GM13977 (cell line): Measurements from ENCODE around the gene ASB13.
A peak's percentile ranks its signal among the peaks of the same experiment; 100 is the strongest.

ENCODE experiments used
- DNase-seq: peaks from one replicate; pipeline ENCODE4 v3.0.0; 2012; ENCODE audit warnings: low spot score
- in situ Hi-C: fragments of 300-500 bp; cut with MboI; formaldehyde crosslinking; loops from one replicate; pipeline ENCODE4 v1.12.0; 2022; ENCODE audit warnings: low sequenced_read_pairs, low pct_unique_long_range_greater_than_20kb, mixed read lengths, inconsistent platforms; ENCODE audit not compliant: unreplicated experiment
- TF ChIP-seq, protein P1 (sequence below): IDR thresholded peaks from 2 replicates; pipeline ENCODE4 v1.5.1; 2012; ENCODE audit warnings: mild to moderate bottlenecking, control low read depth; ENCODE audit not compliant: insufficient read depth; ENCODE audit errors: extremely low read depth, missing control alignments

The ASB13 gene

DNA sequence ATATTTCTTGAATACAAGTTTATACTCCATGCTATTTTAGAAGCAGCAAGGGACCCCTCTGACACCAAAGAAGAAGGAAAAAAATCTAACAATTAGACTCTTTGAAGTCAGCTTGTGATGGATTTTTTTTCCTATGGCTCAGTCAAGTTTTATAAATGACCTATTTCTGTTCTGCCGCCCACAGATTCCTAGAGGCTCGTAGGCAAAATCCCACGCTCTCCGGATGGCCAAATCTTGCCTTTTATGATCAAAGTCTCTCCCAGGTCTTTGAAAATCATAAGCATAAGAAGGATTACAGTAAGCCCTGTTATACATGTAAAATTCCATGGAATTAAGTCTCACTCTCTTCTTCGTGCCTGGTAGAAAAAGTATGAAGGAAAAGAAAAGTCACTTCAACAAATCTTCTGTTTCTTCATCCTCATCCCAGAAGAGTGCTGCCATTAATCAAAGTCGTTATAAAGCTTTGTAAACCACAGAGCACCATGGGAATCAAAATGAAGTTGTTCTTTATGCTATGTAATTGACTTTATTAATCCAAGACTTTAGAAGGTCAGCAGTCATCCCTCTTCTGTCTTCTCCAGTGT lies 33.1 kb downstream of the ASB13 start:
- DNase-seq = no peak
- TF ChIP-seq, protein P1, sequence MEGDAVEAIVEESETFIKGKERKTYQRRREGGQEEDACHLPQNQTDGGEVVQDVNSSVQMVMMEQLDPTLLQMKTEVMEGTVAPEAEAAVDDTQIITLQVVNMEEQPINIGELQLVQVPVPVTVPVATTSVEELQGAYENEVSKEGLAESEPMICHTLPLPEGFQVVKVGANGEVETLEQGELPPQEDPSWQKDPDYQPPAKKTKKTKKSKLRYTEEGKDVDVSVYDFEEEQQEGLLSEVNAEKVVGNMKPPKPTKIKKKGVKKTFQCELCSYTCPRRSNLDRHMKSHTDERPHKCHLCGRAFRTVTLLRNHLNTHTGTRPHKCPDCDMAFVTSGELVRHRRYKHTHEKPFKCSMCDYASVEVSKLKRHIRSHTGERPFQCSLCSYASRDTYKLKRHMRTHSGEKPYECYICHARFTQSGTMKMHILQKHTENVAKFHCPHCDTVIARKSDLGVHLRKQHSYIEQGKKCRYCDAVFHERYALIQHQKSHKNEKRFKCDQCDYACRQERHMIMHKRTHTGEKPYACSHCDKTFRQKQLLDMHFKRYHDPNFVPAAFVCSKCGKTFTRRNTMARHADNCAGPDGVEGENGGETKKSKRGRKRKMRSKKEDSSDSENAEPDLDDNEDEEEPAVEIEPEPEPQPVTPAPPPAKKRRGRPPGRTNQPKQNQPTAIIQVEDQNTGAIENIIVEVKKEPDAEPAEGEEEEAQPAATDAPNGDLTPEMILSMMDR = no peak
- in situ Hi-C loops = no loop called here

DNA sequence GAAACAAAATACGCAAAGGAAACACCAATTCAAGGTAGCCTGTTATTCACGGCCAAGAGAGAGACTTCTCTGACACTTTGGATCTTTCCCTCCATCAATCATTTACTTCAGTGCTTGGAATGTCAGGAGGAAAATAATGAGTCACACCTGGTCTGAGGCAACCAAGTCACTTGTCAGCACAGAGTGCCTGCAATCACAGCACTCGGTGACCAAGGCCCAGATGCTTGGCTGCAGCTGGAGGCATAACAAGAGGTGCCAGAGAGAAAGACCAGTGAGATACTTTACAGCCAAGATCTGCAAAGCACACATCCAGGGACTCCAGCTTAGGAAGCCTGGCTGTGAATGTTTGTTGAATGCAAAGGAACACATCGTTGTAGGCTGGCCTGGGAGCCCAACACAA lies 33.9 kb downstream of the ASB13 start:
- TF ChIP-seq, protein P1 = no peak
- no peak for DNase-seq
- in situ Hi-C loops = no loop called here

DNA sequence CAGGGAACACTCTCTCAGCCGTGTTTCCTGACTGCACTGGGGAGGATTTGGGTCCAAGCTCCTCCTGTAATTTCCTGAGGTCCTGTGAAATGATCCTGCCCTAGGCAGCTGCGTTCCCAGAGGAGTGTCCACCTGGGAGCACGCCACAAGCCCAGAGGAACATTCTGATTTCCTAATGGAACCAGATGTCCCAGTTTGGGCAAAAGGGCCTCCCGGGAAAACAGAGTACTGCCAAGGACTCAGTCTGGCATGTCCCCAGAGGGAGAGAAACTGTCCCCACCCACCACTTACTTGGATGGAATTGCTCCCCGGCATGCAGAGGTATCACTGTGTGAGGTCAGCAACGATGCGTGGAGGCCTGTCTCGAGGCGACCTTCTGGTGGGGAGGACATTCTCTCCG lies 34.5 kb downstream of the ASB13 start:
- TF ChIP-seq, protein P1 = no peak
- DNase-seq = no peak
- in situ Hi-C loops = no loop called here

DNA sequence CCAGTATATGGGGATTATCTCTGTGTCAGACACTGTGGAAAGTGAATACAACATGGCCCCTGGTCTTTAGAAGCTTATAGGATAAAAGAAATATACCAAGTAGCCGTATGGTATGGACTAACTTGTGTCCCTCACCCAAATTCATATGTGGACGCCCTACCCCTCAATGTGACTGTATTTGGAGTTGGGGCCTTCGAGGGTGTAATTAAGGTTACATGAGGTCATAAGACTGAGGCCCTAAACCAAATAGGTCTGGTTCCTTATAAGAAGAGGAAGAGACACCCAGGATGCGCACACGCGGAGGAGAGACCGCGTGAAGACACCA lies 36.3 kb downstream of the ASB13 start:
- TF ChIP-seq, protein P1 = no peak
- in situ Hi-C loops = no loop called here
- no peak for DNase-seq

DNA sequence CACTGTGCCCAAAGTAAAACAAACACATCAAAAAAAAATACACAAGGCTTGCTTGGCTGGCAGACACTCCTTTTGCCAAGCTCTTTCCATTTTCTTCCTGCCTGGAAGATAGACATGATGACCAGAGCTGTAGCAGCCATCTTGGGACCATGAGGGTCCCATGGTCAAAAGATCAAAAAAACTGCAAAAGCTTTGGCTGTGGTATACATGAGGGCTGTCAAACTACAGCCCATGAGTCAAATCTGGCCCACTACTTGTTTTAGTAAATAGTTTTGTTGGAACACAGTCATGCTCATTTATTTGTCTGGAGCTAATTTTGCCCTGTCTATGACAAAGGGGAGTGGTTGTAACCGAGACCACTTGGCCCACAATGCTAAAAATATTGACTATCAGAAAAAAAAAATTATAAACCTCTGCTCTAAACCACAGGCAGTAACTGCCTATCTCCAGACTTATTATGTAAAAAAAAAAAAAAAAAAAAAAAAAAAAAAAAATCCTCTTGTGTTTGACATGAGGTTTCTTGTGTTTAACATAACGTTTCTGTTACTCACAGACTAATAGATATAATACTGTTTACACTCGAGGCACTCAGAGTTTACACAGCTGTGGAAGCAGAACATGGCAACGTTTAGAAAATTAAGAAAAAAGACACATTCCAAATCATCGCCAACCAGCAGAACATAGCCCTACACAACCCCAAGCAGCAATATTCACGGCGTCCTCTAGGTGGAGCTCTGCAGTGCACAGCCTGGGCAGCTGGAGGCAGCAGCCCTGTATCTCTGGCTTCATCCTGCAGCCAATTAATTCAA lies 36.9 kb downstream of the ASB13 start:
- in situ Hi-C loops = loop anchor here (10.0 kb wide), 1 partner anchor 185 kb away; no protein-coding TSS in a partner anchor
- TF ChIP-seq, protein P1 = peak; percentile 90
- DNase-seq = peak; percentile 84

DNA sequence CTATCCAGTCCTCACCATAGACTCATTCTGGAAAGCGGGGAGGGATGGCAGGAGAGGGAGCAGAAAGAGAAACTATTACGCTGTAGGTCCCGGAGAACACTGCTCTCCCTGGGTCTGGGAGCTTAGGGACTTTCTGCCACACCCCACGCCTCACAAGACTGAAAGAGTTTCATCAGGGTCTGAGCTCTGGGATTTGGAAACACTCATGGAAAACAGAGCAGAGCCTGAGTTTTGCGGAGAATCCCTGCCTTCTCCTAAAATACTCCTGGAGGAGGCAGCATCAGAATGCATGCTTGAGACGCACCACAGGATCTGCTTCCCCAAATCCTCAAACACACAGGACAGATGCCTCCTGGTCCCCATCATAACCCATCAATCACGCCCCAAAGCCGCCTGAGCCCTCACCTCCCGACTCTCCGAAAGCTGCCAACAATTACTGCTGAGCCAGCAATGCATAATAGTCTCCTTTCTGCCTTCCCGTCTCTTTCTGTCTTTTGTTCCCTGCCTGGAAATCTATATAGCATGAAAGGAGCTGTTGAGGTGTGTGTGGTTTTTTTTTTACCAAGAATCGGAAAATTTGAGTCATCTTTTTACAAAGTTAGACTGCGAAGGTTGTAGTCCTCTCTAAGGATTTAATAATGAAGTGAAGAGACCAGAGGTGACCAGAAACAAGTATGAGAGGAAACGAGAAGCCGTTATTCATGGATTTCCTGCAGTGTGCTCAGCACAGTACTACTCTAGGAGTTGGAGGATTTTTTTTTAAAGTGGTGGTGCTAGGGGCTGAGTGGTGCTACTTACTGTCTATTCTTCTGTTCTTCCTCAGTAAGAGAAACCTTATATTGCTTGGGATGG lies 37.7 kb downstream of the ASB13 start:
- in situ Hi-C loops = loop anchor here (10.0 kb wide), 1 partner anchor 184 kb away; no protein-coding TSS in a partner anchor
- TF ChIP-seq, protein P1 = no peak
- DNase-seq = no peak
